ENCODE data around the gene ZNF367. TPM values are rescaled to one million over a fixed set of nuclear protein-coding genes. Genes with fewer than 3 reads are reported as not detected.

The ZNF367 gene
- total RNA-seq = 1 to 10 TPM; 1.0 to 2.6 TPM

GRCh38 chr9:96418083-96418919, at the start of gene ZNF367:
Gene ZNF367, minus strand, starts transcription at chr9:96418370. Its CDS starts 338 bp downstream, at chr9:96418032.
- peak within 1 kb of the TSS; percentile 96 to 99 (median 97) for H3K27ac ChIP-seq
- DNase-seq = peak; percentile 97 to 98 (median 97)
- no peak for TF ChIP-seq CTCF (IDR thresholded peaks at IDR 0.05)
- peak in 1 of 3 donors; percentile 4 for TF ChIP-seq POLR2A (IDR thresholded peaks at IDR 0.05)
- H3K27me3 ChIP-seq = no peaks in the 10 kb centered on the region
- ATAC-seq = peak; percentile 87
- intact Hi-C loops (cut with DNase I) = no loop called here
- no peaks in the 10 kb centered on the region for H3K36me3 ChIP-seq (replicated peaks in 1 of 2; ENCODE audit: insufficient read depth in 1 of 2, low read depth in 2 of 2)
- H3K4me3 ChIP-seq = peak within 1 kb of the TSS; percentile 58 to 85
- H3K4me1 ChIP-seq = peaks cover 29% of the 10 kb centered on the region
- WGBS, 2 donors = 0% methylated on average over 17 to 82 of the region's 100 CpGs
- no peaks in the 10 kb centered on the region for H3K9me3 ChIP-seq

- 89 to 93% methylated on average over 5 of the region's 5 CpGs for WGBS, 2 donors
- Histone ChIP-seq H3K27me3 (no peaks in the 10 kb centered on the region), H3K9me3 (no peaks in the 10 kb centered on the region), H3K36me3 (replicated peaks in 1 of 2; ENCODE audit: insufficient read depth in 1 of 2, low read depth in 2 of 2) (no peaks in the 10 kb centered on the region), H3K4me1 (no peaks in the 10 kb centered on the region), H3K4me3 (no peak overlapping the region), H3K27ac (no peak overlapping the region)
- no peak for ATAC-seq
- TF ChIP-seq POLR2A (IDR thresholded peaks at IDR 0.05) = no peak
- no peak for TF ChIP-seq CTCF (IDR thresholded peaks at IDR 0.05)
- no peak for DNase-seq
- intact Hi-C loops (cut with DNase I) = no loop called here
These were observed 49.6 kb upstream of the ZNF367 start for GRCh38 chr9:96467784-96468183.

- no peak for ATAC-seq
These were observed 46.3 kb upstream of the ZNF367 start for GRCh38 chr9:96464426-96464825.

GRCh38 chr9:96462541-96462940, 44.4 kb upstream of the ZNF367 start:
- Histone ChIP-seq H3K27ac (no peak overlapping the region), H3K9me3 (no peaks in the 10 kb centered on the region), H3K27me3 (no peaks in the 10 kb centered on the region), H3K4me3 (no peak overlapping the region), H3K4me1 (no peaks in the 10 kb centered on the region), H3K36me3 (replicated peaks in 1 of 2; ENCODE audit: insufficient read depth in 1 of 2, low read depth in 2 of 2) (no peaks in the 10 kb centered on the region)
- DNase-seq (no peak), ATAC-seq (no peak)
- 94 to 98% methylated on average over 6 of the region's 6 CpGs for WGBS, 2 donors
- intact Hi-C loops (cut with DNase I) = no loop called here
- TF ChIP-seq CTCF (IDR thresholded peaks at IDR 0.05) = no peak
- TF ChIP-seq POLR2A (IDR thresholded peaks at IDR 0.05) = no peak

More at GRCh38 chr9:96464426-96464825, 46.3 kb upstream of the ZNF367 start:
- TF ChIP-seq POLR2A (IDR thresholded peaks at IDR 0.05) (no peak), CTCF (IDR thresholded peaks at IDR 0.05) (no peak)
- no peak for DNase-seq
- Histone ChIP-seq H3K4me3 (no peak overlapping the region), H3K27ac (no peak overlapping the region), H3K27me3 (no peaks in the 10 kb centered on the region), H3K9me3 (no peaks in the 10 kb centered on the region), H3K36me3 (replicated peaks in 1 of 2; ENCODE audit: insufficient read depth in 1 of 2, low read depth in 2 of 2) (no peaks in the 10 kb centered on the region), H3K4me1 (no peaks in the 10 kb centered on the region)
- intact Hi-C loops (cut with DNase I) = no loop called here
- WGBS, 2 donors = 82% methylated on average over 6 of the region's 6 CpGs

- 90 to 95% methylated on average over 6 to 8 of the region's 8 CpGs for WGBS, 2 donors
- Histone ChIP-seq H3K4me1 (no peaks in the 10 kb centered on the region), H3K27ac (no peak overlapping the region), H3K27me3 (no peaks in the 10 kb centered on the region), H3K36me3 (replicated peaks in 1 of 2; ENCODE audit: insufficient read depth in 1 of 2, low read depth in 2 of 2) (no peaks in the 10 kb centered on the region), H3K9me3 (no peaks in the 10 kb centered on the region), H3K4me3 (no peak overlapping the region)
- ATAC-seq (no peak), DNase-seq (no peak)
- TF ChIP-seq POLR2A (IDR thresholded peaks at IDR 0.05) = no peak
- no peak for TF ChIP-seq CTCF (IDR thresholded peaks at IDR 0.05)
- intact Hi-C loops (cut with DNase I) = no loop called here
These were observed 43.2 kb upstream of the ZNF367 start for GRCh38 chr9:96461336-96461735.

Data from body of pancreas (tissue), 4 donors.